Measurements from ENCODE around the gene APOL6.

- TF ChIP-seq, protein P1, sequence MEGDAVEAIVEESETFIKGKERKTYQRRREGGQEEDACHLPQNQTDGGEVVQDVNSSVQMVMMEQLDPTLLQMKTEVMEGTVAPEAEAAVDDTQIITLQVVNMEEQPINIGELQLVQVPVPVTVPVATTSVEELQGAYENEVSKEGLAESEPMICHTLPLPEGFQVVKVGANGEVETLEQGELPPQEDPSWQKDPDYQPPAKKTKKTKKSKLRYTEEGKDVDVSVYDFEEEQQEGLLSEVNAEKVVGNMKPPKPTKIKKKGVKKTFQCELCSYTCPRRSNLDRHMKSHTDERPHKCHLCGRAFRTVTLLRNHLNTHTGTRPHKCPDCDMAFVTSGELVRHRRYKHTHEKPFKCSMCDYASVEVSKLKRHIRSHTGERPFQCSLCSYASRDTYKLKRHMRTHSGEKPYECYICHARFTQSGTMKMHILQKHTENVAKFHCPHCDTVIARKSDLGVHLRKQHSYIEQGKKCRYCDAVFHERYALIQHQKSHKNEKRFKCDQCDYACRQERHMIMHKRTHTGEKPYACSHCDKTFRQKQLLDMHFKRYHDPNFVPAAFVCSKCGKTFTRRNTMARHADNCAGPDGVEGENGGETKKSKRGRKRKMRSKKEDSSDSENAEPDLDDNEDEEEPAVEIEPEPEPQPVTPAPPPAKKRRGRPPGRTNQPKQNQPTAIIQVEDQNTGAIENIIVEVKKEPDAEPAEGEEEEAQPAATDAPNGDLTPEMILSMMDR (IDR thresholded peaks at IDR 0.05; ENCODE audit: low read depth, low read length, poor library complexity, severe bottlenecking): no peak
- no peak for TF ChIP-seq EZH2phosphoT487 (IDR thresholded peaks at IDR 0.05; ENCODE audit: borderline replicate concordance, low read length)
Measured at GRCh38 chr22:35717572-35717971, 69.3 kb downstream of the APOL6 start, which contains the start of gene APOL5.
